HG03039 (cell line): ENCODE measurements around the gene KCNJ5.

Source experiments
- ATAC-seq: cut with Tn5 transposase; IDR thresholded peaks from one replicate; pipeline ENCODE4 v1.9.1; 2021; ENCODE audit warnings: mild to moderate bottlenecking, moderate library complexity; ENCODE audit not compliant: unreplicated experiment

KCNJ5 gene

GRCh38 chr11:128893578-128894285 is 2.6 kb downstream of the KCNJ5 start:
- no peak for ATAC-seq

GRCh38 chr11:128894286-128894681 is 3.1 kb downstream of the KCNJ5 start:
- no peak for ATAC-seq

- ATAC-seq: no peak
Measured at GRCh38 chr11:128894685-128895084, 3.5 kb downstream of the KCNJ5 start.

GRCh38 chr11:128895526-128895925 is 4.4 kb downstream of the KCNJ5 start:
- ATAC-seq: no peak

GRCh38 chr11:128896356-128896755 is 5.2 kb downstream of the KCNJ5 start:
- no peak for ATAC-seq

- ATAC-seq: no peak
Measured at GRCh38 chr11:128897826-128898225, 6.7 kb downstream of the KCNJ5 start.

GRCh38 chr11:128898580-128899344 is 7.6 kb downstream of the KCNJ5 start:
- no peak for ATAC-seq

GRCh38 chr11:128900468-128900867 is 9.3 kb downstream of the KCNJ5 start:
- ATAC-seq: no peak

- ATAC-seq: no peak
Measured at GRCh38 chr11:128901653-128902514, 10.7 kb downstream of the KCNJ5 start.

GRCh38 chr11:128902515-128903066 is 11.4 kb downstream of the KCNJ5 start:
- ATAC-seq: no peak

- ATAC-seq: no peak
Measured at GRCh38 chr11:128903248-128904061, 12.3 kb downstream of the KCNJ5 start.

GRCh38 chr11:128904303-128904655 is 13.1 kb downstream of the KCNJ5 start:
- no peak for ATAC-seq

- no peak for ATAC-seq
Measured at GRCh38 chr11:128904656-128905344, 13.6 kb downstream of the KCNJ5 start.

- no peak for ATAC-seq
Measured at GRCh38 chr11:128905345-128906184, 14.4 kb downstream of the KCNJ5 start.

- no peak for ATAC-seq
Measured at GRCh38 chr11:128906185-128907050, 15.3 kb downstream of the KCNJ5 start.

- no peak for ATAC-seq
Measured at GRCh38 chr11:128907585-128907984, 16.4 kb downstream of the KCNJ5 start.

- no peak for ATAC-seq
Measured at GRCh38 chr11:128908391-128909246, 17.5 kb downstream of the KCNJ5 start.
